DLD1 (cell line): Measurements from ENCODE around the gene ASNS.

Source experiments
- in situ Hi-C: cut with HindIII; loops from 2 replicates; pipeline ENCODE4 v1.10.0; 2017; ENCODE audit warnings: low sequenced_read_pairs

The ASNS gene

GRCh38 chr7:97842772-97843345, 29.3 kb downstream of the ASNS start:
- in situ Hi-C loops, result no loop called here

GRCh38 chr7:97842006-97842405, 30.2 kb downstream of the ASNS start:
- in situ Hi-C loops, result no loop called here

GRCh38 chr7:97835296-97836138, 36.7 kb downstream of the ASNS start:
- in situ Hi-C loops, result no loop called here

GRCh38 chr7:97819161-97819560, 53.0 kb downstream of the ASNS start:
- in situ Hi-C loops, result no loop called here

- in situ Hi-C loops, result no loop called here
These were observed 54.0 kb downstream of the ASNS start for GRCh38 chr7:97818066-97818663.
